C4-2B (cell line): ENCODE measurements around the gene NISCH.

Experiments used
- H3K27ac ChIP-seq: fragments of 450-650 bp; 2 replicates; pipeline ENCODE4 v1.5.1; 2017
- ZFX ChIP-seq: fragments of 450-650 bp; IDR thresholded peaks from 2 replicates; pipeline ENCODE4 v1.6.1; 2017
- TF ChIP-seq, protein P1 (sequence below): fragments of 450-650 bp; conservative IDR thresholded peaks from 2 replicates; pipeline ENCODE4 v1.5.1; 2017; ENCODE audit warnings: mild to moderate bottlenecking

The NISCH gene

GRCh38 chr3:52436500-52437149 lies 18.8 kb upstream of the NISCH start:
- TF ChIP-seq ZFX = no peak
- TF ChIP-seq, protein P1, sequence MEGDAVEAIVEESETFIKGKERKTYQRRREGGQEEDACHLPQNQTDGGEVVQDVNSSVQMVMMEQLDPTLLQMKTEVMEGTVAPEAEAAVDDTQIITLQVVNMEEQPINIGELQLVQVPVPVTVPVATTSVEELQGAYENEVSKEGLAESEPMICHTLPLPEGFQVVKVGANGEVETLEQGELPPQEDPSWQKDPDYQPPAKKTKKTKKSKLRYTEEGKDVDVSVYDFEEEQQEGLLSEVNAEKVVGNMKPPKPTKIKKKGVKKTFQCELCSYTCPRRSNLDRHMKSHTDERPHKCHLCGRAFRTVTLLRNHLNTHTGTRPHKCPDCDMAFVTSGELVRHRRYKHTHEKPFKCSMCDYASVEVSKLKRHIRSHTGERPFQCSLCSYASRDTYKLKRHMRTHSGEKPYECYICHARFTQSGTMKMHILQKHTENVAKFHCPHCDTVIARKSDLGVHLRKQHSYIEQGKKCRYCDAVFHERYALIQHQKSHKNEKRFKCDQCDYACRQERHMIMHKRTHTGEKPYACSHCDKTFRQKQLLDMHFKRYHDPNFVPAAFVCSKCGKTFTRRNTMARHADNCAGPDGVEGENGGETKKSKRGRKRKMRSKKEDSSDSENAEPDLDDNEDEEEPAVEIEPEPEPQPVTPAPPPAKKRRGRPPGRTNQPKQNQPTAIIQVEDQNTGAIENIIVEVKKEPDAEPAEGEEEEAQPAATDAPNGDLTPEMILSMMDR = no peak
- peak overlapping the region; percentile 77 for H3K27ac ChIP-seq

GRCh38 chr3:52437326-52438103 lies 17.9 kb upstream of the NISCH start:
- H3K27ac ChIP-seq = peak overlapping the region; percentile 77
- TF ChIP-seq, protein P1 = no peak
- no peak for TF ChIP-seq ZFX

- H3K27ac ChIP-seq = peak overlapping the region; percentile 77
- TF ChIP-seq ZFX = no peak
- TF ChIP-seq, protein P1 = no peak
Observed at GRCh38 chr3:52438104-52438376, 17.4 kb upstream of the NISCH start.

DNA sequence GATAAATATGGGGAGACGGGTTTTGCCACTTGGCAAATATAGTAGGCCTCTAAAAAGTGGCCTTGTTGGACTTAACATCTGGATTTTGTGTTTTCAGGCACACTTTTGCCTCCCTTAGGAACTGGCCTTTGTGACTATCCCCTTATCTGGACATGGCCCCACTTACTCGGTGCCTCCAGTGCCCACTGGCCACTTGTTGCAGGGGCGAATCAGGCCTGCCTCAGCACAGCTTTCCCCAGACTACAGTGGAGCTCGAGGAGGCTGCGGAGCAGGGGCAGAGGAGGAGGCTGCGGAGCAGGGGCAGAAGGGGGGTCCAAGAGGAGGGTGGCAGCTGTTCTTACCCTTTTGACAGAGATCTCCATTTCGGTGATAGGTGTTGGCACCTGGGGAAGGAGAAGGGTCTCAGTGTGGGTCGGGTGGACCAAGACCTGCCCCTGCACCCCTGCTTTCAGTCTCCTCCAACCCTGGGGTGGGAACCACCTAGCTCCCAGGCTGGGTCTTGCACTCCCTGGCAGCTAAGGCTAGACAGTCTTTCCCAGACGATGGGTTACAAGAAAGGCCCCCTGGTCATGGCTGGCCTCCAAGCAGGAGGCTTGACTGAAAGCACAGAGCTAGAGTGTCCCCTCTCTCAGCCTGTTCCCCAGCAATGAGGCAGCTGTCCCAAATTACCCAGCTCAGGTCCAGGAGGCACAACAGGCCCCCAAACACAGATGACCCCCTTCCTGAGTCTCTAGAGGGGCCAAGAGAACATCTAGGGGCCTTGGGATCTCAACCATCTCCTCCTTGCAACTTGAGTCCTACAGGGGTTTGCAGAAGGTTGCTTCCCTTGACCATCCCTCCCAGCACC lies 16.6 kb upstream of the NISCH start:
- H3K27ac ChIP-seq = peak overlapping the region; percentile 77
- TF ChIP-seq, protein P1 = no peak
- no peak for TF ChIP-seq ZFX

DNA sequence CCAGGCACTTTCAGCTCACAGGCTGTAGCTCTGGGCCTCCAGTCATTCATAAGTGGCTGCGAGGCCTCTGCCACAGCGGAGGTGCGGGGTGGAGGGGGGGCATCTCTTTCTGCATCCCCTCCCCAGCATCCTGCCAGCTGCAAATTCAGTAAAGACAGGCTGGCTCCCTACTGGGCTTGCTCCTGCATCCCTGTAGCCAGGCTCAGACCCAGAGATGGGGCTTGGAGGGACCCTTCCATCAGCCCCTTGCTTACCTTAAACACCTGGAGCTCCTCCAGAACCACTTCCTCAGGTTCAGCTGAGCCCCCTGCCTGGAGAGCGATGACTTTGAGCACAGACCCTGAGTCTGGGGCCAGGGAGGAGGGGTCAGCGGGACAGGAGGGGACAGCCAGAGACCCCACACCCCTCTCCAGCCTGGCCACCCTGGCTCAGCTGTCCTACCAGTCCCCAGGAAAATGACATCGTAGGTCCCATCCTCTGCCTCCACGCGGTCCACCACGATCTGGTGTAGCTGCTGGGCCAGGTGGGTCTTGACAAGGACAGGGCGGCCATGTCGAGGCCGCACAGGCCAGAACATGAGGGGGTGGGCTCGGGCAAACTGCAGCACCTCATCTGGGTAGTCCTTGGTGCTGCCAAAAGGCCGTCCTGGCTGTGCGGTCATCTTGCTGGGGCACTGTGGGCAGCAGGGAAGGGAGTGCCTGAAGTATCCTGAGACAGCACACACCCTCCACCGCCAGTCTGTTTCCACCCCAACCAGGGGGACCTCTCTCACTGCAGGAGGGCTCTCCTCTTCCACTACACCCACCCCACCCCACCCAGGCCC lies 15.8 kb upstream of the NISCH start:
- no peak overlapping the region for H3K27ac ChIP-seq
- TF ChIP-seq, protein P1 = no peak
- no peak for TF ChIP-seq ZFX

DNA sequence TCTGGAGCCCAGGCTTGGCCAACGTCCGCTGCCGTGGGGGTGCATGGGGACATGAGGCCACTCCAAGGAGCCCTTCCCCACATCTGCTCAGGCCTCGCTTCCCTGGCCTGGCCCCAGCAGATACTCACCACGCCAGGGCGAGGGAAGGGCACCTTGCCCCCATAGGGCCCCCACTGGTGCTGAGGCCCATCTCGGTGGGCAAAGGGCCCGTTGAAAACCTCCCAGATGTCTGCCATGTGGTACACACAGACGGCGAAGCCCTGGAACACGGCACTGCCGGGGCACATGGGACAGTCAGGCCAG lies 15.2 kb upstream of the NISCH start:
- no peak overlapping the region for H3K27ac ChIP-seq
- TF ChIP-seq, protein P1 = no peak
